ENCODE results near the gene UNG. TPM values are rescaled to one million over a fixed set of nuclear protein-coding genes. Genes with fewer than 3 reads are reported as not detected.
A peak's percentile ranks its signal among the peaks of the same experiment; 100 is the strongest.

UNG gene
- total RNA-seq, 1 donor from 2014 or later: 13.3 TPM

DNA sequence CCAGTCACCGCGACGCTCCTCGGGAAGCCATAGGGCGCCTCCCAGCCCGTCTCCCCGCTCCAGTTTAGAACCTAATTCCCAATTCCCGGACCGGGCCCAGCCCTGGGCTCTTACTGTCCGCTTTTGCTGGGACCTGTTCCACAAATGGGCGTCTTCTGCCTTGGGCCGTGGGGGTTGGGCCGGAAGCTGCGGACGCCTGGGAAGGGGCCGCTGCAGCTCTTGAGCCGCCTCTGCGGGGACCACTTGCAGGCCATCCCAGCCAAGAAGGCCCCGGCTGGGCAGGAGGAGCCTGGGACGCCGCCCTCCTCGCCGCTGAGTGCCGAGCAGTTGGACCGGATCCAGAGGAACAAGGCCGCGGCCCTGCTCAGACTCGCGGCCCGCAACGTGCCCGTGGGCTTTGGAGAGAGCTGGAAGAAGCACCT lies 797 bp downstream of the UNG start:
- Mint-ChIP-seq H3K4me3 (peak overlapping the region; percentile 84), H3K4me1 (peaks cover 25% of the 10 kb centered on the region), H3K36me3 (ENCODE audit: low read depth) (peaks cover 13% of the 10 kb centered on the region), H3K9me3 (no peaks in the 10 kb centered on the region), H3K27ac (peak overlapping the region; percentile 41), H3K27me3 (no peaks in the 10 kb centered on the region)
- ChIA-PET POLR2A (interaction anchor here (1.2 to 1.5 kb wide), 2 partner anchors 14 to 45 kb away, joined by 4 to 5 read pairs; no protein-coding TSS in a partner anchor), CTCF (interaction anchor here (3.1 kb wide), 1 partner anchor 14 kb away, joined by 19 read pairs; no protein-coding TSS in a partner anchor)
- intact Hi-C loops (cut with micrococcal nuclease): loop anchor here (1.0 to 10.0 kb wide), 5 partner anchors 46 to 2003 kb away; partner anchors contain the start of genes CORO1C, CRY1, MMAB and MVK
- ATAC-seq (ENCODE audit: low read depth) (peak; percentile 19), DNase-seq (no peak)
- TF ChIP-seq, protein P1, sequence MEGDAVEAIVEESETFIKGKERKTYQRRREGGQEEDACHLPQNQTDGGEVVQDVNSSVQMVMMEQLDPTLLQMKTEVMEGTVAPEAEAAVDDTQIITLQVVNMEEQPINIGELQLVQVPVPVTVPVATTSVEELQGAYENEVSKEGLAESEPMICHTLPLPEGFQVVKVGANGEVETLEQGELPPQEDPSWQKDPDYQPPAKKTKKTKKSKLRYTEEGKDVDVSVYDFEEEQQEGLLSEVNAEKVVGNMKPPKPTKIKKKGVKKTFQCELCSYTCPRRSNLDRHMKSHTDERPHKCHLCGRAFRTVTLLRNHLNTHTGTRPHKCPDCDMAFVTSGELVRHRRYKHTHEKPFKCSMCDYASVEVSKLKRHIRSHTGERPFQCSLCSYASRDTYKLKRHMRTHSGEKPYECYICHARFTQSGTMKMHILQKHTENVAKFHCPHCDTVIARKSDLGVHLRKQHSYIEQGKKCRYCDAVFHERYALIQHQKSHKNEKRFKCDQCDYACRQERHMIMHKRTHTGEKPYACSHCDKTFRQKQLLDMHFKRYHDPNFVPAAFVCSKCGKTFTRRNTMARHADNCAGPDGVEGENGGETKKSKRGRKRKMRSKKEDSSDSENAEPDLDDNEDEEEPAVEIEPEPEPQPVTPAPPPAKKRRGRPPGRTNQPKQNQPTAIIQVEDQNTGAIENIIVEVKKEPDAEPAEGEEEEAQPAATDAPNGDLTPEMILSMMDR (IDR thresholded peaks at IDR 0.05): no peak

DNA sequence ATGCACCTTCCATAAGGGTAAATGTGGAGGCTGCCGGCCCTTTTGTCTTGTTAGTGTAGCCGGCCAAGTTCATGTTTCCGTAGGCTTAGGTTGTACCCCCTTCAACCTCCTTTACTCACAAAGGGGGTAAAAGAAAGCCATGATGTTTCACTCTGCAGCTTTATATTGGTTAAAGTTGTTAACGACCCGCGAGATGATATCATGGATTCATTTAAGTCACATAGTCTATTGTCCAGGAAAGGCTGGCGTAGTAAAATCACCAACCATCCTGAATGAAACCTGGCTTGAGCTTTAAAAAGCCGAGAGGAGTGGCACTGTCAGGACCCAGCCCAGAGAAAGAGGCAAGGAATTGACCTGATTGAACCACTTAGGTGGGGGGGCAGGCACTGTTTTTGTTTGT lies 1.3 kb downstream of the UNG start:
- Mint-ChIP-seq H3K4me1 (peaks cover 20% of the 10 kb centered on the region), H3K36me3 (ENCODE audit: low read depth) (peaks cover 17% of the 10 kb centered on the region), H3K27ac (no peak overlapping the region), H3K9me3 (no peaks in the 10 kb centered on the region), H3K4me3 (peak overlapping the region; percentile 84), H3K27me3 (no peaks in the 10 kb centered on the region)
- POLR2A ChIA-PET: interaction anchor here (1.2 to 1.5 kb wide), 2 partner anchors 13 to 45 kb away, joined by 4 to 5 read pairs; no protein-coding TSS in a partner anchor
- ATAC-seq (ENCODE audit: low read depth) (no peak), DNase-seq (no peak)
- CTCF ChIA-PET: interaction anchor here (3.1 kb wide), 1 partner anchor 14 kb away, joined by 19 read pairs; no protein-coding TSS in a partner anchor
- TF ChIP-seq, protein P1 (IDR thresholded peaks at IDR 0.05): no peak
- intact Hi-C loops (cut with micrococcal nuclease): loop anchor here (1.0 to 10.0 kb wide), 5 partner anchors 46 to 2004 kb away; partner anchors contain the start of genes CORO1C, CRY1, MMAB and MVK

DNA sequence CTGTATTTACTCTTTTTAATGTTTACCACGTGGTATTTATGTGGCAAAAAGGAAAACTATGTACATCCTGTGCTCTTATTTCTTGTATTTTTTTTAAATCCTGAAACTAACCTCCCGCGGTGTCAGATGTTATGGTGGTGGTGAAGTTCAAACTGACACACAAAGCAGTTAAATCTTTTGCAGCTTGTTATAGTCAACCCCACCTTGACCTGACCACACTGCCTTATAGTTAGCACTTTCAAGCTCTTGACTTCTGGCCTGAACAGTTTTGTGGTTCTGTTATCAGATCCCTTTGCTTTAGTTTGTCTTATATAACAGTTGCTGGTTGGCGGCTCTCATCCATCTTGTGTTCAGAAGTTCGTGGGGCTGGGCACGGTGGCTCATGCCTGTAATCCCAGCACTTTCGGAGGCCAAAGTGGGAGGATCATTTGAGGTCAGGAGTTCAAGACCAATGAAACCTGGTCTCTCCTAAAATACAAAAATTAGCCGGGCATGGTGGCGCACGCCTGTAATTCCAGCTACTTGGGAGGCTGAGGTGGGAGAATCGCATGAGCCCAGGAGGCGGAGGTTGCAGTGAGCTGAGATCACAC lies 2.1 kb downstream of the UNG start:
- TF ChIP-seq, protein P1 (IDR thresholded peaks at IDR 0.05): no peak
- peak overlapping the region; percentile 52 for H3K4me3 Mint-ChIP-seq
- peaks cover 18% of the 10 kb centered on the region for H3K4me1 Mint-ChIP-seq
- ChIA-PET CTCF (interaction anchor here (1.1 to 3.1 kb wide), 2 partner anchors 13 to 1181 kb away, joined by 3 to 19 read pairs; no protein-coding TSS in a partner anchor), POLR2A (interaction anchor here (1.2 to 1.5 kb wide), 2 partner anchors 12 to 46 kb away, joined by 4 to 5 read pairs; no protein-coding TSS in a partner anchor)
- intact Hi-C loops (cut with micrococcal nuclease): loop anchor here (2.0 to 10.0 kb wide), 3 partner anchors 473 to 2005 kb away; partner anchors contain the start of genes CRY1, MMAB, MVK and PWP1
- no peak for ATAC-seq (ENCODE audit: low read depth)
- DNase-seq: no peak
- no peaks in the 10 kb centered on the region for H3K27me3 Mint-ChIP-seq
- H3K36me3 Mint-ChIP-seq (ENCODE audit: low read depth): peaks cover 24% of the 10 kb centered on the region
- H3K9me3 Mint-ChIP-seq: no peaks in the 10 kb centered on the region
- H3K27ac Mint-ChIP-seq: no peak overlapping the region

DNA sequence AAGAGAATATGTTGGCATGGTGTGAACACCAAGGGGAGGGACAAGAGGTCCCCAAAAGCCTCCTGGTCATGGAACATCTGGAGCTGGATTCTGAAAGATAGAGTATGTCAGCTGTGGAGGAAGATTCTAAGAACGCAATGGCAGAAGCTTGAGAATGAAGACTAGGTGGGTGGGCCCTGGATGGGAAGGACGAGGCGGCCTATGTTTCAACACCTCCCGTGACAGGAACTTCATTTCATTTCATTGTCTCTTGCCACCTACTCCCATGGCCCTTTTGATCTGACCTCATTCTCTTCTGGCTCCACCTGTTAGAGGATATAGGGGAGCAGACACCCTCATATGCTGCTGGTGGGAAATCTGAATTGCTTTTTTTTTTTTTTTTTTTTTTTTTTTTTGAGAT lies 3.3 kb downstream of the UNG start:
- Mint-ChIP-seq H3K27ac (no peak overlapping the region), H3K36me3 (ENCODE audit: low read depth) (peaks cover 34% of the 10 kb centered on the region)

More for the DNA sequence above, 3.3 kb downstream of the UNG start:
- ATAC-seq (ENCODE audit: low read depth) (no peak), DNase-seq (no peak)
- Mint-ChIP-seq H3K4me3 (no peak overlapping the region), H3K27me3 (no peaks in the 10 kb centered on the region), H3K4me1 (peaks cover 18% of the 10 kb centered on the region), H3K9me3 (no peaks in the 10 kb centered on the region)
- TF ChIP-seq, protein P1 (IDR thresholded peaks at IDR 0.05): no peak
- intact Hi-C loops (cut with micrococcal nuclease): no loop called here
- POLR2A ChIA-PET: no interaction called here
- CTCF ChIA-PET: interaction anchor here (1.1 to 3.1 kb wide), 2 partner anchors 12 to 1182 kb away, joined by 3 to 19 read pairs; no protein-coding TSS in a partner anchor

Data from activated B cell treated with CpG ODN at 0.5 μM for 24 hours (primary cell).